LoVo (cell line): ENCODE data around the gene SEC16A.
A peak's percentile ranks its signal among the peaks of the same experiment; 100 is the strongest.

Experiments
- DNase-seq: peaks from one replicate; pipeline ENCODE4 v3.0.0-alpha.2; 2016; ENCODE audit warnings: low spot score

The SEC16A gene, protein sequence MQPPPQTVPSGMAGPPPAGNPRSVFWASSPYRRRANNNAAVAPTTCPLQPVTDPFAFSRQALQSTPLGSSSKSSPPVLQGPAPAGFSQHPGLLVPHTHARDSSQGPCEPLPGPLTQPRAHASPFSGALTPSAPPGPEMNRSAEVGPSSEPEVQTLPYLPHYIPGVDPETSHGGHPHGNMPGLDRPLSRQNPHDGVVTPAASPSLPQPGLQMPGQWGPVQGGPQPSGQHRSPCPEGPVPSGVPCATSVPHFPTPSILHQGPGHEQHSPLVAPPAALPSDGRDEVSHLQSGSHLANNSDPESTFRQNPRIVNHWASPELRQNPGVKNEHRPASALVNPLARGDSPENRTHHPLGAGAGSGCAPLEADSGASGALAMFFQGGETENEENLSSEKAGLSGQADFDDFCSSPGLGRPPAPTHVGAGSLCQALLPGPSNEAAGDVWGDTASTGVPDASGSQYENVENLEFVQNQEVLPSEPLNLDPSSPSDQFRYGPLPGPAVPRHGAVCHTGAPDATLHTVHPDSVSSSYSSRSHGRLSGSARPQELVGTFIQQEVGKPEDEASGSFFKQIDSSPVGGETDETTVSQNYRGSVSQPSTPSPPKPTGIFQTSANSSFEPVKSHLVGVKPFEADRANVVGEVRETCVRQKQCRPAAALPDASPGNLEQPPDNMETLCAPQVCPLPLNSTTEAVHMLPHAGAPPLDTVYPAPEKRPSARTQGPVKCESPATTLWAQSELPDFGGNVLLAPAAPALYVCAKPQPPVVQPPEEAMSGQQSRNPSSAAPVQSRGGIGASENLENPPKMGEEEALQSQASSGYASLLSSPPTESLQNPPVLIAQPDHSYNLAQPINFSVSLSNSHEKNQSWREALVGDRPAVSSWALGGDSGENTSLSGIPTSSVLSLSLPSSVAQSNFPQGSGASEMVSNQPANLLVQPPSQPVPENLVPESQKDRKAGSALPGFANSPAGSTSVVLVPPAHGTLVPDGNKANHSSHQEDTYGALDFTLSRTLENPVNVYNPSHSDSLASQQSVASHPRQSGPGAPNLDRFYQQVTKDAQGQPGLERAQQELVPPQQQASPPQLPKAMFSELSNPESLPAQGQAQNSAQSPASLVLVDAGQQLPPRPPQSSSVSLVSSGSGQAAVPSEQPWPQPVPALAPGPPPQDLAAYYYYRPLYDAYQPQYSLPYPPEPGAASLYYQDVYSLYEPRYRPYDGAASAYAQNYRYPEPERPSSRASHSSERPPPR (N-terminal part only)

DNA sequence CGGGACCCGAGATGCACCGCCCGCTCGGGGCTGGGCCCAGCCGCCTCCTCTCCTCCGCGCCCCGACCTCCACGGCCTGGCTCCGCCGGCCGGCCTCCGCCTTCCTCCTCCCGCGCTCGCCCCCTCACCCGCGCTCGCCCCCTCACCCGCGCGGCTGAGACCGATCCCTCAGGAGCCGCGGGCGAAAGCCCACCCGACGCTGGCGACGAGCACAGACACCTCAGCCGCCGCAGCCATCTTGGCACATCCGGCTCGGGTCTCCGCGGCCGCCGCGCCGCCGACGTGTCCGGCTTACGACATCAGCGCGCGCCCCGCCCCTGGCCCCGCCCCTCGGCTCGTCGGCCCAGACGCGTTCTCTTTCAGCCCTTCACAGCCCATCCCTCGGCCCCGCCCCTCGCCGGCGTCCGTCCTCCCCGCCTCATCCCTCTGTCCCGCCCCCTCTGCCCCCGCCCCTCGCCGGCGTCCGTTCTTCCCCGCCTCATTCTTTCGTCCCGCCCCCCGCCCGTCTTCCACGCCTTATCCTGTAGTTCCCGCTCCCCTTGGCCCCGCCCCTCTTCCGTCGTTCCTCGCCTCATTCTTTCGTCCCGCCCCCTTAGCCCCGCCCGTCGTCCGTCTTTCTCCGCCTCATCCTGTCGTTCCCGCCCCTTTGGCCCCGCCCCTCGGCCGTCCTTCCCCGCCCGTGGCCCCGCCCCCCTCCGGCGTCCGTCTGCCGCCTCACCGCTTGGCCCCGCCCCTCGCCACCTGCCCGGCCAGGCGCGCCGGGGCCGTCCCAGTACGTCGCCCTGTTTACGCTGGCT is at the start of gene SEC16A:
TSS of gene SEC16A (minus strand) at position 248 of the 796 bp plus-strand sequence. CDS start 5,425 bp downstream, outside the sequence.
- peak; percentile 98 for DNase-seq

DNA sequence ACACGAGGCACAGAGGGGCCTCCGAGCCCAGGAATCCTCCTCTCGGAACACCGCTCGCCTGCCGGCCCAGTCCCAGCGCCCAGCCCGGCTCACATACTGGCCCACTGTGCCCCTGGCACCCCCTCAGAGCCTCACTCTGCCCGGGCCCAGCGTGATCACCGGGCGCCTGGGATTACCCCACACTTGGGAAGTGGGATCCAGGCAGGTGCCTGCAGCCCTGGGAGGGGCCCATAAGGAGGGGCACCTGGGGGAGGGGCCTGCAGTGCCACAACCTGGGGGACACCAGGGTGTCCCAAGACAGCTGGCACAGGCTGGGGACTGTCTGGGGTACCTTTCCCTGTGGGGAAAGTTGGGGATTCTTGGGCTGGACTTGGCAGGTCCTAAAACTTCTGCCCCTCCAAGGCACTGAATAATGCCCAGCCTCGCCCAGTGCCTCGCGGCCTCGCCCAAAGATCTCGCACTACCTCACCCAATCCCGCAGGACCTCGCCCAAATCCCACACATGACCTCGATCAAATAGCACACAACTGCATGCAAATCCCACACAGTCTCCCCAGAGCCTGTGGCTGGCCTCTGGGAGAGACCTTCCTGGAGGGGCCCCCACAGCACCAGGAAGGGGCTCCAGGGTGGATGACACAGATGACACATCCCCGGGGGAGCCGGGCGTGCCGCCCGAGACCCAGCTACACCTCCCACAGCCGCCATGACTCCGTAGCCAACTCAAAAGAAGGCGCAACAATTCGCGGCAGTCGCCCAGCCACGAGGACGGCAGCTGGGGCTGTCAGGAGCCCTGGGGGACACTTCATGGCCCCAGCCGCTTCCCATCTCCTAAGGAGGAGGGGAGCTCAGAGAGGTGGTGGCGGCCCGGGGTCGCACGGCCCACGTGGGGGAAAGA is 49.3 kb upstream of the SEC16A start:
- DNase-seq: no peak

DNA sequence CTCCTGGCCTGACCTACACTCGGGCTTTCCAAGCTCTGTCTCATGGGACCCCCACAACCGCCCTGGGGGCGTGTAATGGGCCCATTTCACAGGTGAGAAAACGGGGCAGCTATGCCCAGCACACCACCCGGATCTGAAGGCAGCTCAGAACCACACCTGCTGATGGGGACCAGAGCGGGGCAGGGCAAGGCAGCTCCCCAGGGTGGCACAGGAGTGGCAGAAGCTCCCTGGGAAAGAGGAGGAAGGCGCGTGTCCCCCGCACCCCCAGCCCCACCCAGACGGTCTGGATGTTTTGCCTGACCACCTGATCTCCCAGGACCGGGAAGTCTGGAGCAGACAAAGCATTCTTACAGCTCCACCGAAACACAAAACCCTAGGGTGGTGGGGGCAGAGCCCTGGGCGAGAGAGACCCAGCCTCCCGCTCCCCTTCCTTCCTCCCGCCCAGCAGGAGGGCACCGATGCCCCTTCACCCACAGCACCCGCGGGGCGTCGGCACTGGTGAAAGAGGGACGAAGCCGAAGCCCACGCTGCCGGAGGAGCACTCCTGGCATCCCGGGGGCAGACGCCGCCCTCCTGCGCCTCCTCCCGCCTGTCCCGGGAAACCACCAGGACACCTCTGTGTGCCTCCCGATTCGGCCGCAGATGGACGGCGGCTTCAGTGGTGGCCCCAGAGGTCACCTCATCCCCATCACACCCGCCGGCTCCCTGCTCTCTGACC is 48.5 kb upstream of the SEC16A start:
- no peak for DNase-seq

DNA sequence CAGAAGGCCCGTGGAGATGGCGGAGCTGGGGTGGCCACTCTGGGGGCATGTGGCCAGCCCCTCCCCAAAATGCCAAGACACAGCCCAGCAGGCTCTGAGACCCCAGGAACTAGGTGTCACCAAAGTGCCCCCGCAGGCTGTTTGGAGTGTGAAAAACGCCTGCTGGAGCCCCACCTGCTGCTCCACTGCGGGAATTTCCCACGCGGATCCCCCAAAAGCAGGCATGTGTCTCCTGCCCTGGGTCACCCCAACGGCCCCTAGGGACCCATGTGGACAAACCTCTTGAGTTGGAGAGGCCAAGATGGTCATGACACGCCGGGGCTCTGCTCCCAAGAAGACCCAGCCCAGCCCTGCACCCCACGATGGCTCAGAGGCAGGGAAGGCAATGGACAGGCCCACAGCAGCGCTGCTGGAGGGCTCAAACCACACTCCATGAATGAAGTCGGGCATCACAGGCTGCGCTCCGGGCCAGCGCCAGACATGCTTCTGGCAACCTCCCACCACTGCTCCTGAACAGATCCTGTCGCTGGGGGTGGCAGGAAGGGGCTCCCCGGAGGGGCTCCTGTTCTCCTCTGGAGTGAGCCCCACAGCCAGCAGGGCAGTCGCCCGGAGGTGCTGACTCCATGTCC is 47.7 kb upstream of the SEC16A start:
- DNase-seq: no peak

DNA sequence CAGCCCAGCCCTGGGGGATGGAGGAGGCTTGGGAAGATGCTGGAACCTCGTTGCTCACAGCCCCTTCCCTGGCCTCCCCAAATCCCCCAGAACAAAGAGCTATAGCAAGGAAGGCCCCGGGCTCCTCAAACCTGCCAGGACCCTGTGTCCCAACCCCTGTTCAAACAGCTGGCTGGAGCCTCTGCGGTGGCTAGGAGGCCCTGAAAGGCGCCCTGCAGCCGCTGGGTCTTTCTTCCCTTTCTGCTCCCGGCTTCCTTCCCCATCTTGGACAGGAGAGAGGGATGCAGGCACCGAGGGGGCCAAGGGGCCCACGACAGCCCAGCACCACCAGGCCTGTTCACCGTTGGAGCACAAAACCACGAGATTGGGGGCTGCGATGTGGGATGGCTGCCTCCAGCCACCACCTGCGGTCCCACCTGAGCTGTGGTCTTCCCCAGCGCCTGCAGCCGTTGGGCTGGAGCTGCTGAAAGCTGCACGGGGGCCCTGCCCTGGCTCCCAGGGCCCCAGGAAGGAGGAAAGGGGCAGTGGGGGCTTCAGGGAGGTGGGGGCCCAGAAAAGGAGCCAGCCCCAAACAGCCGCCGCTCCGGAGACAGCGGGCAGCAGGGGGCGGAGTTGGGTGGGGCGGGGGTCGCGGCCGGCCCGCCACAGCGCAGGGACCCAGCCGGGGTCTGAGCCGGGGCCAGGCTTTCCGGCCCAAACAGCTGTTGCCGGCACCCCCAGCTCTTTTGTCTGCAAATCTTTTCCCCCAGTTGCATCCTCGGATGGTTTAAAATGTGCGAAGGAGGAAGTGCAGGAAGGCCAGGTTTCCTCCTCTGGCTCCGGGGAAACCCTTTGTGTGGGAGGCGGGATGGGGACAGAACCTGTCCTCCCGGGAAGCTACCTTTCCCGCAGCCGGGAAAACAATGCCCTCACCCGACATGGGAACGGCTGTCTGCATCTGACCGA is 46.9 kb upstream of the SEC16A start:
- DNase-seq: no peak

DNA sequence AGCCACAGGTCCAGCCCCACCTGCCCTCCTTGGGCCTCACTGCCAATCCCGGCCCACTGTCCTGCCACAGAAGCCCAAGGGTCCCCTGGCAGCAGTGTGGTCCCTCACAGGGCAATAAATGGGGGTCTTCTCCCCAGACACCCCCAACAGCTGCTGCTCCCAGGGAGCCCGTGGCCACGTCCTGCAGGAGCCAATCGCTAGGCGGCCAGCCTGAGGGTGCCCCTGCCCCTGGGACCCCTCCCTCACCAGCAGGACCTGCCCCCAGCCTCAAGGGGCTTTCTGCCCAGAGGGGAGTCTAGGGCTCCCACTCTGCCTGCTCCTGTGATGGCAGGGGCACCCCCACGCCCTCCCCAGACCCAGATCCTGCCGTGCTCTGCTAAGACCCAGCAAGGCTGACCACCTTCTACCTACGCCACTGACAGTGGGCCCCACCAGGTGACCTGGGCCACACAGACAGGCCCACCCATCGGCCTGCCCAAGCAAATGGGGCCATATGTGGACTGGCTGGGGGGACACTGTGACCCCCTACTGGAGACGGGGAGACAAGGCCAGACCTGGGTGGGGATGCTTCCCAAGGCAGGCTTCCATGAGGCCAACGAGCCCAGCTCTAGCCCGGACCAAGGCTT is 46.0 kb upstream of the SEC16A start:
- no peak for DNase-seq

DNA sequence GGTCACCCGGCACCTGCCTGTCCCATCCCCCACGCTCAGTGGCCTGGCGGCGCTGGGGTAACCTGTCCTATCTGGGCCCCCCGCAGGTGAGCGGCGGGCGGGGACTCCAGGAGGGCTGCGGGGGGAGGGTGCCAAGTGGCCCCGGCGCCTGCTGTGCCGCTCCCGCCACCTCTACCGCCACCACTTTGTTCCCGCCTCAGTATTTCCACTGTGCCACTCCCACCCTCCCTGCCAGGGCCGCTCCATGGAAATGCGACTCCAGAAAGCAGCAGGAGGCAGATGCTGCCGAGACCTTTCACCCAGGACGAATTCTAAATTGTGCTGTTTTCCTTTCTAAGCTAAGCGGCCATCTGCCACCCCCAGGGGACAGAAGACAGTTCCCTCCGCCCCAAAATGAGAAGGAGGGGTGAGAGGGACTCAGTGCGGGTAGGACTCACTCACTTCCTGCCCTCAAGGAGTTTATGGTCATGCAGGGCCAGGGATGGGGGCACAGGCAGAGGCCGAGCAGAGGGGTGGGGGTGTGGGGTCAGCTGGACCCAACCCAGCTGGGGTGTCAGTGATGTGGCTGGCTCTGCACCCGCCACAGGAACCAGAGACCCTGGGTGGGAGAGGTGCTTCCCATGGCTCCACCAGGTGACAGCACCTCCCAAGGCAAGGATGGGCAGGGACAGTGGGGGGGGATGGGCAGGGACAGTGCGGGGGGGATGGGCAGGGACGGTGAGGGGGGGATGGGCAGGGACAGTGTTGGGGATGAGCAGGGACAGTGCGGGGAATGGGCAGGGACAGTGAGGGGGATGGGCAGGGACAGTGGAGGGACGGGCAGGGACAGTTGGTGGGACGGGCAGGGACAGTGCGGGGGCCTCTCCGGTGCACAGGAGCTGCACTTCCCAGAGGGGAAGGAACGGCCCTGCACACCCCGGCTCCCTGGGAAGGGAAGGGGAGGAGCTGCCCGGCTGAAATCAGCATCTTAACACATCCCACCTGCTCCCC is 45.2 kb upstream of the SEC16A start:
- no peak for DNase-seq

DNA sequence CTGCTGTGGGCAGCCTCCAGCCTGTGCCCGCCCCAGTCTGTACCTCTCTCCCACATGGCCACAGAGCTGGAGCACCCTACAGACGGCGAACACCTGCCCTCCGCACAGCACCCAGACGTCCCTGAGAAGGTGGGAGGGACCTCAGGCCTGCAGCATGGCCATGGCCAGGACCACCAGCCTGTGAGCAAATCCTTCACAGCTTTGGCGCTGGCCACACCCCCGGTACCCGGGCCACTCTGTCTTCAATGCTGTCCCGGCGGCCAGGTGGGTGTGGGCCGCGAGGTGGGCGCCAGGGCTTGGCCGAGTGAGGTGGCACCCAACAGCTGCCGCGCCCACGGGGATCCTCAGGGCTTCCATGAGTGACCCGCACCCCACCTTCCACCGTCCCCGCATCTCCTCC is 44.3 kb upstream of the SEC16A start:
- no peak for DNase-seq

DNA sequence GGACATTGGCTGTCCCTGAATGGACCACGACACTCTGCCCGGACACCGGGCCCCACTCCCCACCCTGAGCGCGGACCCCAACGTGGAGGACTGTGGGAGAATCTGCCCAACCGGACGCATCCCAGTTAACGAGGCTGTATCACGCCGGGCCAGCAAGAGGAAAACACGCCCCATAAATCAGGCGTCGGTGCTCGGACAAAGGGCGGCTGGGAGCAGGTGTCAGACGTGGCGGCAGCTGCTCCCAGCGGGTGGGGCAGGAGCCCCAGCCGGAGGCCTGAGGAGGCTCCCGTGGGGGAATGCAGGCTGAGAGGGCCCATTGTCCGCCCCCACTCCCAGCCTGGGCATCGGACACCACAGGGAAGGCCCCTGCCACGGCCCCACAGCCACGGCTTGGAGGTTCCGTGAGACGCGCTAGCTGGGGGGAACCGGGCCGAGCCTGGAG is 43.8 kb upstream of the SEC16A start:
- DNase-seq: no peak

DNA sequence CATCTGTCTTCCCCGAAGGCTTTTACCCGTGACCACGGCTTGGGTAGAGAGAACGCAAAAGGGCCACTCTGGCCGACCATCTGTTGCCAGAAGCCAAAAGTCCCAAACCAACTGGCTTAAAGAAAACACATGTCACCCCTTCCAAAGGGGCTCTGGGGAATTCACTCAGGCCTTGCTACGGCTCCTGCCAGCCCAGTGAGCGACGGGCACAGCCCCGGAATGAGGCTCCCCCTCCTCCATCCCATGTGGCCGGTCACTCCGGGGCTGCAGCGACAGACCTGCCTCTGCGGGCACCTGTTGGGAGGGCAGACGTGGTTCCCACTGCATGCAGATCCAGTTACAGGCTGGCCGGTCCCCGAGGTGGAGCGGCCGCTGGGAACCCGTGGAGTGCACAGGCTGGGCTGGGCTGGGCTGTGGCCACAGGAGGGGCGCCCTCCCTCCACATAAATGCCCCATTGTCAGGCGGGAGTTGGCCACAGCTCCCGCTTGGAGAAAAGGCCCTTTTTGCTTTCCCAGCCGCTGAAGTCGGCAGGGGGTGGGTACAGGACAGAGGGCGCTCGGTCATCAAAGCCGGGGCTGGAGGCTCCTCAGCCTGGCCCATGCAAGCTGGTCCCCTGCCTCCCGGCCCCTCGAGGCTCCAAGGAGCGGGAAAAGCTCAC is 43.1 kb upstream of the SEC16A start:
- DNase-seq: no peak

DNA sequence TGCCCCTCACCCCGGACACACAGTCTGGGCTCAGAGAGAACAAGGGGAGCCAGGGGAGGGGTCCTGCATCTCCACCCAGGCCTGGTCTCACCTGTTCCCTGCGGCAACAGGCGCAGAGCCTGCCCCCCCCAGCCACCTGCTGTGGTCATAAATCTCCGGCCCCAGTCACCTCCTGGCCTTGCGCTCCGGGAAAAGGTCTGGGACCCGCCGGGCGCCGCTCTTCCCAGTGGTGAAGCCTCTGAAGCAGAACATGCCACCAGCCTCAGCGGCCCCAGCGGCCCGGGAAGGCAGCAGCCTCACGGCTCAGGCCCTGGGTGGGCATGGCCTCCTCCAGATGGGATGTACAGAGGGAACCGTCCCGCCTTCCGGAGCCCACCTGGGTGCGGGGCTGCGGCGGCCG is 42.4 kb upstream of the SEC16A start:
- DNase-seq: no peak

DNA sequence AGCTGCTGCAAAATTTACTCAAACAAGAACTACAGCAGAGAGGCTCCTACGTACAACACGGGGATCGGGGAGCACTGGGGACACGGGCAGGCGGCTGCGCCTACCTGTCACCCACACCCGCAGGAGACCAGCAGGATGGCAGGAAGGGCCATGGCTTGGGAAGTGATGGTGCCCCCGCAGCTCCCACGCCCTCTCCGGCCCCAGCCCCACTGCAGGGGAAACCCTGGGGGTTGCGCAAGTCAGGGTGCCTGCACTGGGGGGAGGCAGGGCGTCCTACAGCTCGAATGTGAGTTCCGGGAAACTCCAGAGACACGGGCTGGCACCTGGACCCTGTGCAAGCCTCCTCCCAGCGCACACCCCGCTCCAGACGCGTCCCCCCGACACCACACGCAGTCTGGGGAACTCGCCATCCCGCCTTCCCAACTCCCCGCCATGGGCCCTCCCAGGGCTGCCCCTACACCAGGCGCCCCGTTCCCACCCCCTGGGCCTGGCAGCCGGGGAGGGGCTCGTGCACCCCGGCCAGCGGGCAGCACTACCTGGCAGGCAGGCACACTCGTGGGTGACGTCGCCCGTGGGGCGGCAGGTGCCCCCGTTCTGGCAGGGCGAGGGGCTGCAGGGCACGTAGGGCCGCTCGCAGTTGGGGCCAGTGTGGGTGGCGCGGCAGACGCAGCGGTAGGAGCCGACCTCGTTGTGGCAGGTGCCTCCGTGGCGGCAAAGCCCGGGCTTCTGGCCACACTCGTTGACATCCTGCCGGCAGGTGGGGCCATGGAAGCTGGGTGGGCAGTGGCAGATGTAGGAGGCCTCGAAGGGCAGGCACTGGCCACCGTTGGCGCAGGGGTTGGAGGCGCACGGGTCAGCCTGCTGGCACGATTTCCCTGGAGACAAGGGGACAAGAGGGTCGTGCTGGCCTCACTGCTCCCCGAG is 39.7 kb upstream of the SEC16A start:
- DNase-seq: no peak

DNA sequence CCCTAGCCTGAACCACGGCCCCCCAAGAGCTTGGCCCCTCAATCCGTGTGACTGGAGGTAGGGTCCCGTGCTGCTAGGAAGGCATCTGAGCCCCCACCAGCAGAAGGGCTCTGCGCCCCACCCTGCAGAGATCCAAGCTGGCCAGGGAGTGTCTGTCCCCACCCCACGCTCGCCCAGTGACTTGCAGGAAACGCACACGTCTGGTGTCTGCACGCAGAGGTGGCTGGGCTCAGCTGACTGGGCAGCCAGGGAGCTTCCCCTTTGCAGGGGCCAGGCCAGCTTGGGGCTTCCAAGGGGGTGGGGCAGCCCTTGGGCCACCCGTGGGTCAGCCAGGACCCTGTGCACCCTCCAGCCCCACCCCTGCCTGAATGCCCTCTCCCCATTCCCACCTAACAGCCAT is 38.7 kb upstream of the SEC16A start:
- no peak for DNase-seq

DNA sequence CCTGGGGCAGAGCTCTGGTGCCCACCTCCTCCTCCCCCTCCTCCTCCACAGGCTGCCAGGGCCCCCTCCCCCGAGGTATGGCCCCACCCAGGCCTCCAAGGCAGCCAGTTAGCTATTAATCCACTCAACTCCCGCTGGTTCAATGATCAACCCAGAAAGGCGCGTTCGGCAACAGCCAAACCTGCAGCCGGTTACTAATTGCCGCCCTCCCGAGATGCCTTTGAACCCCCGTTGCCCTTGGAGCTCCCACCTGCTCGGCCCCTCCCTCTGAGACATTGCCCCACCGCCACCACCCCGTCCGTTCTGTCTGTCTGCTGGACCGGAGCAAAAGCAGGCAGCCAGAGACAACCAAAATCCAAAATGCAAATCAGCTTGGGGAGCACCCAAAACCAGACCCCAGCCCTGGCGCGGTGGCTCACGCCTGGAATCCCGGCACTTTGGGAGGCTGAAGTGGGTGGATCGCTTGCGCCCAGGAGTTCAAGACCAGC is 37.3 kb upstream of the SEC16A start:
- no peak for DNase-seq
